Activated CD8-positive, alpha-beta memory T cell treated with anti-CD3 and anti-CD28 coated beads, Interleukin-2, amount 50 U/mL, for 4 hours (primary cell): ENCODE data around the gene MMP24.

Experiments used
- DNase-seq: peaks from one replicate; pipeline ENCODE4 v3.0.0-alpha.2; 2020

The MMP24 gene

GRCh38 chr20:35316086-35316485 lies 89.6 kb downstream of the MMP24 start:
- DNase-seq: no peak

GRCh38 chr20:35317416-35318210 lies 91.1 kb downstream of the MMP24 start:
- no peak for DNase-seq

GRCh38 chr20:35318502-35319157 lies 92.1 kb downstream of the MMP24 start:
- DNase-seq: no peak

- DNase-seq: no peak
Observed at GRCh38 chr20:35319192-35319870, 92.8 kb downstream of the MMP24 start.

GRCh38 chr20:35319871-35320197 lies 93.3 kb downstream of the MMP24 start:
- DNase-seq: no peak

GRCh38 chr20:35320396-35321126 lies 94.1 kb downstream of the MMP24 start:
- no peak for DNase-seq

GRCh38 chr20:35325401-35325800 lies 98.9 kb downstream of the MMP24 start:
- DNase-seq: no peak

- DNase-seq: no peak
Observed at GRCh38 chr20:35326021-35326739, 99.7 kb downstream of the MMP24 start.
